Liver (tissue), 9 donors: Measurements from ENCODE around the gene CTDSP2. TPM values are rescaled to one million over a fixed set of nuclear protein-coding genes. Genes with fewer than 3 reads are reported as not detected.

Experiments used
- DNase-seq: peaks from one replicate; pipeline ENCODE4 v3.0.0-alpha.2; 2017; ENCODE audit warnings: low spot score
- H3K27ac ChIP-seq, 2 donors: one replicate each; pipeline ENCODE4 v1.7.0; 2013; ENCODE audit warnings: inconsistent platforms in 2 of 2, low read length in 2 of 2, control low read depth in 1 of 2, low read depth in 1 of 2, mild to moderate bottlenecking in 1 of 2
- H3K27me3 ChIP-seq, 4 donors: one replicate each; pipeline versions ENCODE4 v1.6.1 to v1.7.0; 2013; ENCODE audit warnings: low read length in 3 of 4, inconsistent platforms in 1 of 4, mild to moderate bottlenecking in 1 of 4, moderate library complexity in 1 of 4; ENCODE audit not compliant: control insufficient read depth in 4 of 4, insufficient read depth in 4 of 4
- H3K36me3 ChIP-seq, 4 donors: one replicate each; pipeline versions ENCODE4 v1.6.1 to v1.7.0; 2013; ENCODE audit warnings: low read length in 3 of 4, mild to moderate bottlenecking in 3 of 4, low read depth in 1 of 4, moderate library complexity in 1 of 4; ENCODE audit not compliant: control insufficient read depth in 4 of 4, insufficient read depth in 3 of 4
- H3K4me1 ChIP-seq, 4 donors: one replicate each; pipeline versions ENCODE4 v1.6.1 to v1.7.0; 2013; ENCODE audit warnings: low read length in 3 of 4, mild to moderate bottlenecking in 3 of 4, moderate library complexity in 1 of 4; ENCODE audit not compliant: control insufficient read depth in 4 of 4, insufficient read depth in 4 of 4
- H3K4me3 ChIP-seq, 3 donors: one replicate each; pipeline versions ENCODE4 v1.6.1 to v1.7.0; 2013; ENCODE audit warnings: low read length in 3 of 3, control low read depth in 1 of 3, low read depth in 1 of 3, mild to moderate bottlenecking in 1 of 3
- H3K9ac ChIP-seq, 2 donors: one replicate each; pipeline ENCODE4 v1.7.0; 2013; ENCODE audit warnings: low read length in 2 of 2, mild to moderate bottlenecking in 2 of 2, moderate library complexity in 2 of 2, control low read depth in 1 of 2, low read depth in 1 of 2
- H3K9me3 ChIP-seq, 4 donors: one replicate each; pipeline versions ENCODE4 v1.6.1 to v1.7.0; 2013; ENCODE audit warnings: low read length in 3 of 4; ENCODE audit not compliant: control insufficient read depth in 4 of 4
- EGR1 ChIP-seq, 2 donors: IDR thresholded peaks; 2 replicates each; pipeline ENCODE4 v1.6.1; 2016 to 2018; ENCODE audit warnings: antibody characterized with exemption in 2 of 2, low read depth in 2 of 2
- FOXA1 ChIP-seq: IDR thresholded peaks from 2 replicates; pipeline ENCODE4 v1.6.1; 2016; ENCODE audit warnings: antibody characterized with exemption
- FOXA2 ChIP-seq: IDR thresholded peaks from 2 replicates; pipeline ENCODE4 v1.6.1; 2016; ENCODE audit warnings: antibody characterized with exemption
- GABPA ChIP-seq, 2 donors: IDR thresholded peaks in 1 of 2; conservative IDR thresholded peaks in 1 of 2; 2 replicates each; pipeline ENCODE4 v1.6.1; 2016; ENCODE audit warnings: antibody characterized with exemption in 2 of 2, mild to moderate bottlenecking in 1 of 2, moderate library complexity in 1 of 2
- HNF4A ChIP-seq, 2 donors: conservative IDR thresholded peaks; 2 replicates each; pipeline ENCODE4 v1.6.1; 2016; ENCODE audit warnings: antibody characterized with exemption in 2 of 2, mild to moderate bottlenecking in 2 of 2
- HNF4G ChIP-seq: IDR thresholded peaks from 2 replicates; pipeline ENCODE4 v1.6.1; 2016; ENCODE audit warnings: antibody characterized with exemption
- JUND ChIP-seq, 2 donors: IDR thresholded peaks; 2 replicates each; pipeline ENCODE4 v1.6.1; 2016; ENCODE audit warnings: antibody characterized with exemption in 2 of 2
- NR2F2 ChIP-seq: IDR thresholded peaks from 2 replicates; pipeline ENCODE4 v1.6.1; 2016; ENCODE audit warnings: antibody characterized with exemption
- RAD21 ChIP-seq, 2 donors: IDR thresholded peaks; 2 replicates each; pipeline ENCODE4 v1.6.1; 2016; ENCODE audit warnings: antibody characterized with exemption in 2 of 2, mild to moderate bottlenecking in 2 of 2
- RXRA ChIP-seq, 2 donors: IDR thresholded peaks; 2 replicates each; pipeline ENCODE4 v1.6.1; 2017 to 2018; ENCODE audit warnings: antibody characterized with exemption in 2 of 2, mild to moderate bottlenecking in 1 of 2
- SP1 ChIP-seq: IDR thresholded peaks from 2 replicates; pipeline ENCODE4 v1.6.1; 2018; ENCODE audit warnings: antibody characterized with exemption, mild to moderate bottlenecking
- TAF1 ChIP-seq: conservative IDR thresholded peaks from 2 replicates; pipeline ENCODE4 v1.6.1; 2016; ENCODE audit warnings: antibody characterized with exemption, mild to moderate bottlenecking
- YY1 ChIP-seq: IDR thresholded peaks from 2 replicates; pipeline ENCODE4 v1.6.1; 2016; ENCODE audit warnings: antibody characterized with exemption, mild to moderate bottlenecking
- WGBS: extraction: QIAGEN DNeasy Blood & Tissue Kit; methylation state at CpG from one replicate; pipeline ENCODE4 v1.1.7; 2013; 5-methylcytosine and 5-hydroxymethylcytosine counted together
- polyA plus RNA-seq, 2 donors: library from polyadenylated mRNA; stranded (reverse) in 1 of 2; unstranded in 1 of 2; fragments of 200-250 nt in 1 of 2; fragments of >200 nt in 1 of 2; fragmentation: Nextera tagmentation in 1 of 2; extraction: Ambion mirVana in 1 of 2; gene quantifications; one replicate each; pipeline versions ENCODE4 v1.2.1 to v1.2.3, GENCODE V29; 2013 to 2015
- total RNA-seq, 2 donors: library from RNA; depleted of rRNA; stranded (reverse); fragments of >200 nt; gene quantifications; one replicate each; pipeline ENCODE4 v1.2.3, GENCODE V29; 2014
- TF ChIP-seq, protein P1 (sequence below): IDR thresholded peaks from 2 replicates; pipeline ENCODE4 v1.6.1; 2016; ENCODE audit warnings: antibody characterized with exemption
- TF ChIP-seq, protein P2 (sequence below): fragments of 150-350 bp; IDR thresholded peaks from 2 replicates; pipeline ENCODE4 v1.5.1; 2017; ENCODE audit warnings: improper control_type of control experiment, low read depth, low read length; ENCODE audit not compliant: missing input control
- TF ChIP-seq, protein P3 (sequence below): IDR thresholded peaks from 2 replicates; pipeline ENCODE4 v1.6.1; 2016; ENCODE audit warnings: antibody characterized with exemption, mild to moderate bottlenecking
- TF ChIP-seq, protein P4 (sequence below): IDR thresholded peaks from 2 replicates; pipeline ENCODE4 v1.6.1; 2016; ENCODE audit warnings: antibody characterized with exemption
- TF ChIP-seq, protein P5 (sequence below): IDR thresholded peaks from 2 replicates; pipeline ENCODE4 v1.6.1; 2016; ENCODE audit warnings: antibody characterized with exemption
- donor health status: healthy.
- donor health status: healthy.
- donor health status: healthy.
- donor health status: healthy.
- donor health status: healthy.

CTDSP2 gene
- total and polyA plus RNA-seq, 4 donors, result 20.1 to 60.9 (median 43.7) TPM

DNA sequence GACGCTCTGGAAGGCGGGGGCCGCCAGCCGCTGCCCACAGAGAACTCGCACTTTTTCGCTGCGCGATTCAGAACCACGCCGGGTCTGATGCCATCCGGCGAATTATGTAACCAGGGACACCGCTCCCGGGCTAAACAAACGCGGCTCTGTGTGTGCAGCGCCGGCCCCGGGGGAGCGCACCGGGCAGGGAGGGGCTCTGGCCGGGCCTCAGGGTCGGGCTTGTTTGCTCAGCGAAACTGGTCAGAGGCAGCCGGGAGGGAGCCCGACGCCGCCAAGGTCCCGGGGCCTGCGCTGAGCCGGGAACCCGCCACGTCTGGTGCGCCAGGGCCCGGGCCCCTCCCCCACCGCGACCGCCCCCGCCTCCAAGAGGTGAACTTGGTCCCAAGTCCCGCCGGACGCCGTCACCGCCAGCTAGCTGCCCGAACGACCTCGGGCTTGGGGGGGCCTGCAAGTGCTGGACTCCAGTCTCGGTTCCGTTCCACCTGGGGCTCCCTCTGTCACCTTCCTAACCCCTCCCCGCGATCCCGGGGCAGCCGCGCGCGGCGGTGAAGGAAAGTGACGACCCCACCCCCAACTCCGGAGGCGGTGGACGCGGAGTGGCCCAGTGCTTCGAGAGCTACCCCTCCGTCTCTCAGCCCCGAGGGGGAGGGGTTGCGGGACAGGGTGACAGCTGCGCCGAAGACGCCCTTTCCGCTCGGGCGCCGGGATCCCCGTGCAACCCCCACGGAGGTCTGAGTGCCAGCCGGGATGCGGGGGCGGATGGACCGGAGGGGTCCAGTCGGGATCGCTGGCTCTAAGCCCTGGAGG, 848 bp downstream of the CTDSP2 start:
- no peaks in the 10 kb centered on the region for H3K36me3 ChIP-seq
- peak overlapping the region; percentile 98 to 99 for H3K27ac ChIP-seq
- H3K27me3 ChIP-seq, result no peaks in the 10 kb centered on the region
- DNase-seq, result peak; percentile 79
- H3K4me1 ChIP-seq, result peaks cover 15 to 43% (median 40%) of the 10 kb centered on the region in 4 donors
- H3K9ac ChIP-seq, result peak overlapping the region; percentile 73 to 92
- WGBS, result under 1% methylated on average over 81 of the region's 81 CpGs
- H3K4me3 ChIP-seq, result peak overlapping the region; percentile 75 to 97 (median 93)
- TF ChIP-seq RAD21 (IDR thresholded peaks at IDR 0.05) (no peak), EGR1 (IDR thresholded peaks at IDR 0.05; ENCODE audit: low read depth in 2 of 2) (peak; percentile 45 to 59), FOXA2 (peak; percentile 47), TAF1 (no peak), GABPA (IDR thresholded peaks at IDR 0.05 in 1 of 2, conservative IDR thresholded peaks at IDR 0.05 in 1 of 2) (peak in 1 of 2 donors; percentile 5), NR2F2 (no peak), HNF4G (no peak), YY1 (no peak), FOXA1 (peak; percentile 31), SP1 (peak; percentile 25), HNF4A (conservative IDR thresholded peaks at IDR 0.05) (peak; percentile 26 to 33), JUND (IDR thresholded peaks at IDR 0.05) (no peak), RXRA (IDR thresholded peaks at IDR 0.05) (peak in 1 of 2 donors; percentile 11)
- TF ChIP-seq, protein P1, sequence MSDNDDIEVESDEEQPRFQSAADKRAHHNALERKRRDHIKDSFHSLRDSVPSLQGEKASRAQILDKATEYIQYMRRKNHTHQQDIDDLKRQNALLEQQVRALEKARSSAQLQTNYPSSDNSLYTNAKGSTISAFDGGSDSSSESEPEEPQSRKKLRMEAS, result no peak
- TF ChIP-seq, protein P2, sequence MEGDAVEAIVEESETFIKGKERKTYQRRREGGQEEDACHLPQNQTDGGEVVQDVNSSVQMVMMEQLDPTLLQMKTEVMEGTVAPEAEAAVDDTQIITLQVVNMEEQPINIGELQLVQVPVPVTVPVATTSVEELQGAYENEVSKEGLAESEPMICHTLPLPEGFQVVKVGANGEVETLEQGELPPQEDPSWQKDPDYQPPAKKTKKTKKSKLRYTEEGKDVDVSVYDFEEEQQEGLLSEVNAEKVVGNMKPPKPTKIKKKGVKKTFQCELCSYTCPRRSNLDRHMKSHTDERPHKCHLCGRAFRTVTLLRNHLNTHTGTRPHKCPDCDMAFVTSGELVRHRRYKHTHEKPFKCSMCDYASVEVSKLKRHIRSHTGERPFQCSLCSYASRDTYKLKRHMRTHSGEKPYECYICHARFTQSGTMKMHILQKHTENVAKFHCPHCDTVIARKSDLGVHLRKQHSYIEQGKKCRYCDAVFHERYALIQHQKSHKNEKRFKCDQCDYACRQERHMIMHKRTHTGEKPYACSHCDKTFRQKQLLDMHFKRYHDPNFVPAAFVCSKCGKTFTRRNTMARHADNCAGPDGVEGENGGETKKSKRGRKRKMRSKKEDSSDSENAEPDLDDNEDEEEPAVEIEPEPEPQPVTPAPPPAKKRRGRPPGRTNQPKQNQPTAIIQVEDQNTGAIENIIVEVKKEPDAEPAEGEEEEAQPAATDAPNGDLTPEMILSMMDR, result no peak
- TF ChIP-seq, protein P3, sequence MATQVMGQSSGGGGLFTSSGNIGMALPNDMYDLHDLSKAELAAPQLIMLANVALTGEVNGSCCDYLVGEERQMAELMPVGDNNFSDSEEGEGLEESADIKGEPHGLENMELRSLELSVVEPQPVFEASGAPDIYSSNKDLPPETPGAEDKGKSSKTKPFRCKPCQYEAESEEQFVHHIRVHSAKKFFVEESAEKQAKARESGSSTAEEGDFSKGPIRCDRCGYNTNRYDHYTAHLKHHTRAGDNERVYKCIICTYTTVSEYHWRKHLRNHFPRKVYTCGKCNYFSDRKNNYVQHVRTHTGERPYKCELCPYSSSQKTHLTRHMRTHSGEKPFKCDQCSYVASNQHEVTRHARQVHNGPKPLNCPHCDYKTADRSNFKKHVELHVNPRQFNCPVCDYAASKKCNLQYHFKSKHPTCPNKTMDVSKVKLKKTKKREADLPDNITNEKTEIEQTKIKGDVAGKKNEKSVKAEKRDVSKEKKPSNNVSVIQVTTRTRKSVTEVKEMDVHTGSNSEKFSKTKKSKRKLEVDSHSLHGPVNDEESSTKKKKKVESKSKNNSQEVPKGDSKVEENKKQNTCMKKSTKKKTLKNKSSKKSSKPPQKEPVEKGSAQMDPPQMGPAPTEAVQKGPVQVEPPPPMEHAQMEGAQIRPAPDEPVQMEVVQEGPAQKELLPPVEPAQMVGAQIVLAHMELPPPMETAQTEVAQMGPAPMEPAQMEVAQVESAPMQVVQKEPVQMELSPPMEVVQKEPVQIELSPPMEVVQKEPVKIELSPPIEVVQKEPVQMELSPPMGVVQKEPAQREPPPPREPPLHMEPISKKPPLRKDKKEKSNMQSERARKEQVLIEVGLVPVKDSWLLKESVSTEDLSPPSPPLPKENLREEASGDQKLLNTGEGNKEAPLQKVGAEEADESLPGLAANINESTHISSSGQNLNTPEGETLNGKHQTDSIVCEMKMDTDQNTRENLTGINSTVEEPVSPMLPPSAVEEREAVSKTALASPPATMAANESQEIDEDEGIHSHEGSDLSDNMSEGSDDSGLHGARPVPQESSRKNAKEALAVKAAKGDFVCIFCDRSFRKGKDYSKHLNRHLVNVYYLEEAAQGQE, result no peak
- TF ChIP-seq, protein P4, sequence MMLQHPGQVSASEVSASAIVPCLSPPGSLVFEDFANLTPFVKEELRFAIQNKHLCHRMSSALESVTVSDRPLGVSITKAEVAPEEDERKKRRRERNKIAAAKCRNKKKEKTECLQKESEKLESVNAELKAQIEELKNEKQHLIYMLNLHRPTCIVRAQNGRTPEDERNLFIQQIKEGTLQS, result no peak
- TF ChIP-seq, protein P5, sequence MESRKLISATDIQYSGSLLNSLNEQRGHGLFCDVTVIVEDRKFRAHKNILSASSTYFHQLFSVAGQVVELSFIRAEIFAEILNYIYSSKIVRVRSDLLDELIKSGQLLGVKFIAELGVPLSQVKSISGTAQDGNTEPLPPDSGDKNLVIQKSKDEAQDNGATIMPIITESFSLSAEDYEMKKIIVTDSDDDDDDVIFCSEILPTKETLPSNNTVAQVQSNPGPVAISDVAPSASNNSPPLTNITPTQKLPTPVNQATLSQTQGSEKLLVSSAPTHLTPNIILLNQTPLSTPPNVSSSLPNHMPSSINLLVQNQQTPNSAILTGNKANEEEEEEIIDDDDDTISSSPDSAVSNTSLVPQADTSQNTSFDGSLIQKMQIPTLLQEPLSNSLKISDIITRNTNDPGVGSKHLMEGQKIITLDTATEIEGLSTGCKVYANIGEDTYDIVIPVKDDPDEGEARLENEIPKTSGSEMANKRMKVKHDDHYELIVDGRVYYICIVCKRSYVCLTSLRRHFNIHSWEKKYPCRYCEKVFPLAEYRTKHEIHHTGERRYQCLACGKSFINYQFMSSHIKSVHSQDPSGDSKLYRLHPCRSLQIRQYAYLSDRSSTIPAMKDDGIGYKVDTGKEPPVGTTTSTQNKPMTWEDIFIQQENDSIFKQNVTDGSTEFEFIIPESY, result no peak
- no peaks in the 10 kb centered on the region for H3K9me3 ChIP-seq
